Jurkat, Clone E6-1 (cell line): ENCODE data around the gene NACC2.
A peak's percentile ranks its signal among the peaks of the same experiment; 100 is the strongest.

Source experiments
- DNase-seq: peaks from one replicate; pipeline ENCODE4 v3.0.0-alpha.2; 2011; ENCODE audit warnings: low read depth, low spot score
- H3K4me3 ChIP-seq: 2 replicates; pipeline ENCODE4 v1.5.1; 2011; ENCODE audit warnings: mild to moderate bottlenecking, low read length, control low read depth, moderate library complexity

NACC2 gene

DNA sequence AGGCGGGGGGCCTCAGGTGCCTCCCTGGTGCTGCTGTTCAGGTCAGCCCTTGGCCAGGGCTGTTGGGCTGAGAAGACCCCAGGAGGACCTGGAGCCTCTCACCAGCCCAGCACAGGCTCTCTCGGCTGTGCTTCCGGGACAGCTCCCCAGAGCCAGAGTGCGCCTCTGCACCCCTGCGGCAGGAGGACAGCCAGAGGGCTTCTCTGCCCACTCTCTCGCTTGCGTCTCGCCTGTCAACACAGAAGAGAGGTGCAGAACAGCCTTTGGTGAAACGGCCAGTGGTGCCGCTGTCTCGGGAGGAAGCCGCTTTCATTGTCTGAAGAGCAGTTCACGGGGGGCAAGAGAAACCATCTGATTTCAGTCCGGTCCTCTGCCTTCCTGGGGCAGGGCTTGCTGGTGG lies 3.8 kb upstream of the NACC2 start:
- no peak overlapping the region for H3K4me3 ChIP-seq
- no peak for DNase-seq

DNA sequence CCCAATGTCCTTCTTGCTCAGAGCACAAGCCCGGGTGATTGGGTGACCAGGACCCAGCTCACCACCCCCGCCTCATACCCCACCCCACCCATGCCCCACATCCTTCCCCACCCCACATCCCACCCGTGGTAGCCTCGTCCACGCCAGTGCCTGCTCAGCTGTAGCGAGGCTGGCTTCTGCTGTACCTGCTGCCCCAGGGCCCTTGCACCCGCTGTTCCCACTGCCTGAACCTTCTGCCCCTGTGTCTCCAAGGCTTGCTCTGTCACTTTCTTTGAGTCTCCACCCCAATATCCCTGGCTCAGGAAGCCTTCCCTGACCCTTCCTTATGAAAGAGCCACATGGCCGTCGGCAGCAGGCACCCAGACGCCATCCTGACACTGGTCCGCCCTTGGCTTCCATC lies 3.1 kb upstream of the NACC2 start:
- no peak for DNase-seq
- H3K4me3 ChIP-seq, result no peak overlapping the region

DNA sequence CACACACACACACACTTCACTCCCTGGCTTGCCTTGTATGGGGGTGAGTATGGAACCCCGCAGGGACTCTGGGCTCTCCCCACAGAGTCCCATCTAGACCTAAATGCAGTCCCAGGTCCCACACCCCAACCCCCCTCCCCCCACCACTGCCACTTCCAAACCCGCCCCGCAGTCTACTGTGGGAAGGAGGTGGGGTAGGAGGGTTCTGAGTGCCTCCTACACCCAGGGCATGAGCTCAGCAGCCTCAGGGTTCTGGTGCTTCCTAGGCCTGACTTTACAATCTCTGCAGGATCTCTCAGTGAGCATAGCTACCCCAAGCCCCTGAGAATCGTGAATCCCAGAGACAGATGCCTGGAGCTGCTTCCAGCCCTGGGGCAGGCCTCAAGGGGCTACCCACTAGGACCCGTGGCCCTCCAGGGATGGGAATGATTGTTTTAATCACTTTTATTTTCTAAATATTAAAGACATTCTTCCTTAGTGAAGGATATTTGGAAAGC lies 1.5 kb upstream of the NACC2 start:
- no peak for DNase-seq
- no peak overlapping the region for H3K4me3 ChIP-seq

DNA sequence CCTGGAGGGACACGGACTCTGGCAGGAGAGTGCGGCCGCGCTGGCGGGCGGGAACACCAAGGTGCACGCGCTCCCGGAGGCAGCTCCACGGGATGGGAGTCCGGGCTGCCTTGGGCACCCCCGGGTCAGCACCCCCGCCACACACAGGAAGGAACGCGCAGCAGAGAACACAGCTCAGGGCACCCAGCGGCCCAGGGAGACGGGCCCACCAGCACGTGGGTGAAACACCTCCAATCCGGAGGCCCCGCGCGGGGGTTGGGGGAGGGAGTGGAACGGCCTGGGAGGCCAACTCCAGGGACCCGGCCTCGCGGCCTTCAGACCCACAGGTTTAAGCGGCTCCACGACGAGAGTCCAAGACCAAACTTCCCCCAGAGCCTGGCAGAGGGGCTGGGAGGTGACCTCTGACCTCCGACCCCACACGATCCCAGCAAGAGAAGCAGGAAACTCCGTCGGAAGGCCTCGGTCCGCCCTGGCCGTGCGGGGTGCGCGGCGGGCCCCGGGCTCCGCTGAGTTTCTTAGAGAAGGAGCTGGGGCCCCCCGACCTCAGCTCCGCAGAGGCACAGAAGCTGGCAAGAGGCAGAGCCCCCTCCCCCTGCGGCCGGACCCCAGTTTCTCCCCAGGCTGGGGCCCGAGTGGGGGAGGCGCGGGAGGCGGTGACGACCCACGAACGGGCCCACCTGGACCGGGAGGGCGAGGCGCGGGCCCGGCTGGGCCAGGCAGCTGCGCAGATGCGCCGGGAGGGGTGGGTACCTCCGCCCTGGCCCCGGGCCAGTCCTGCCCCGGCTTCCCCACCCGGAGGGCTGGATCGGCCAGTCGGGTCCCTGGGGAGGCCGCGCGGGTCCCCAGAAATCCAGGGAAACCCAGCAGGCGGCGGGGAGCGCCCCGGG lies 851 bp downstream of the NACC2 start:
- DNase-seq, result no peak
- H3K4me3 ChIP-seq, result no peak overlapping the region

DNA sequence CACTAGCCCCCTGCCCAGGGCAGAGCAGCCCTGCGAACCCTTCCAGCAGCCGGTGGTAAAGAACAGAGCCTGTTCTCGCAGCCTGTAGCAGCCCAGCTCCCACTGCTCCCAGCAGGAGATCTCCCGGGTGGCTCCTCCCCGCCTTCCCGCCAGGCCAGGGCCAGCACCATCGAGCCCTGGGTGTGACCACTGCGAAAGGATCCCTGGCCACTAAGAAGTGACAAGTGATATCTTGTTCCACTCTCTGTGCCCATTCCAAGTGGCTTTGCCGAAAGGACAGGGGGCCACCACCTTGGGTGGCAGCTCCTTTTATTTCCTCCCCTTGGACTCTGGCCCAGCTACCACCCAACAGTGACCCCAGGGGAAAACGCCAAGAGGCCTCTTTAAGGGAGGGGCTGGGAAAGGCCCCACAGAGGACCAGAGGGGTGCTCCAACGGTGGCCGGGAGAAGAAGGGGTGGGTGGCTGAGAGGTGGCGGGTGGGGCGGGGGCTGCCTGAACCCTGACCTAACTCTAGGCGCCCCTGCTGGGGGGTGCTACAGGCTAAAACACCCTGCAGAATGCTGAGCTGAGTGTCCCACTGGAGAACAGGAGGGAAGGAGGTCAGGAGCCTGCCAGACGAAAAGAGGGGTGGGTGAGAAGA lies 1.6 kb downstream of the NACC2 start:
- DNase-seq, result no peak

DNA sequence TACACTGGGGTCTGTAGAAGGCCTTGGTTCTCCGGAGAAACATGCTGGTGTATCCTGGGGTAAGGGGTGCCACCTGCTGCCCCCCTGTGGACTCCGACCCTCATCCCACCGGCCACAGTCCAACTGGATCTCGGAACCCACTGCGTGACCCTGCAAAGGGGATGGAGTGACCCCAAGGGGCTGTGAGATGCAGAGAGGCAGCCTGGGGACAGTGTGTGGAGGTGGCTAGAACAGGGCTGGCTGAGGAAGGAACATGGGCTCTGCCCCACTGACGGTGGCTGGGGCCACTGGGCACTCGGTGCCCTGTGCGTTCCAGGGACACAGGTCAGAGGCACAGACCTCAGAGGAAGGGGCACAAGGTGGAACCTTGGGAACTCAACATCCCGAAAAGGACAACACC lies 2.3 kb downstream of the NACC2 start:
- no peak overlapping the region for H3K4me3 ChIP-seq
- no peak for DNase-seq

More for the DNA sequence above, 1.6 kb downstream of the NACC2 start:
- no peak overlapping the region for H3K4me3 ChIP-seq

DNA sequence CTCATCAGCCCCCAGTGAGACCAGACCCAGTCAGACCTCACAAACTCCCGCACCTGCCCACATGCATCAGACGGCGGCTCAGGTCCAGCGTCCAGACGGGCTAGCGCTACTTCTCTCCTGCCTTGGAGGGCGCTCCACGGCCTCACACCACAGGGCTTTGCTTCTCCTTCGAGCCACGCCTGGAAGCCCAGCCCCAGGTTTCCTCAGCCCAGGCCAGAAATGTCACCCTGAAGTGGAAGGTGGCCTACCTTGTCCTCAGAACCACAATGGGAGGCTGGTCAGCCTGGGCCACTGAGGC lies 2.8 kb downstream of the NACC2 start:
- DNase-seq, result no peak
- no peak overlapping the region for H3K4me3 ChIP-seq

DNA sequence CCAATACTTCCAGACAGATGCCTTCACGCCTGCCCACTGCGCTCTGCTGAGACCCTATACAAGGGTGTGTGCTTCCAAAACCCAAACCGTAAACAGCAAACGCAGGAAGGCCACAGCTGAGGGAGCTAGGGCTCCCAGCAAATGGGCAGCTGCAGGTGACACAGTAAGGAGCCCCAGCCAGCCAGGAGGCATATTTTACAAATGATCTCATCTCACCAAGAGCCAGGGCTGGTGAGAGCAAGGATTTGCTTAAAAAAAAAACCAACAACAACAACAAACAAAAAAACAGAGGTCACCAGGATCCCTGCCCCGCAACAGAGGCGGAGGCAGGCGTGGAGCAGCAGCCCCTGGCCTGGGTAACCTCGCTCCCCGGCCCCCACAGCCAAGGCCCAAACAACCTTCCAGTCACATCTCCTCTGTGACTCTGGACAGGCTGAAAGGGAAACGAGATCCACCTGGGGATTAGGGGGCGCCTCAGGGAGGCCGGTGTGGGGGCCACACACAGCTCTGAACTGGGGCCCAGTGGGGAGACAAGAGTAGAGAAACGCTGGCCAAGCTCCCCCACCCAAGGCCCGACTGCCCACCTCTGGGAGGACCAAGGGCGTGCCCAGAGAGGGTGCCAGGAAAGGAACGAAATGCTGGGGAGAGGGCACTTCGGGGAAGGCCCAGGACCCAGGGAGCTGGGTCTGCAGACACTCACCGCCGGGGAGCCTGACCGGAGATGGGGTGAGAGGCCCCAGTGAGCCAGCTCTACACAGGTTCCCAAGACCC lies 3.3 kb downstream of the NACC2 start:
- no peak overlapping the region for H3K4me3 ChIP-seq
- no peak for DNase-seq

DNA sequence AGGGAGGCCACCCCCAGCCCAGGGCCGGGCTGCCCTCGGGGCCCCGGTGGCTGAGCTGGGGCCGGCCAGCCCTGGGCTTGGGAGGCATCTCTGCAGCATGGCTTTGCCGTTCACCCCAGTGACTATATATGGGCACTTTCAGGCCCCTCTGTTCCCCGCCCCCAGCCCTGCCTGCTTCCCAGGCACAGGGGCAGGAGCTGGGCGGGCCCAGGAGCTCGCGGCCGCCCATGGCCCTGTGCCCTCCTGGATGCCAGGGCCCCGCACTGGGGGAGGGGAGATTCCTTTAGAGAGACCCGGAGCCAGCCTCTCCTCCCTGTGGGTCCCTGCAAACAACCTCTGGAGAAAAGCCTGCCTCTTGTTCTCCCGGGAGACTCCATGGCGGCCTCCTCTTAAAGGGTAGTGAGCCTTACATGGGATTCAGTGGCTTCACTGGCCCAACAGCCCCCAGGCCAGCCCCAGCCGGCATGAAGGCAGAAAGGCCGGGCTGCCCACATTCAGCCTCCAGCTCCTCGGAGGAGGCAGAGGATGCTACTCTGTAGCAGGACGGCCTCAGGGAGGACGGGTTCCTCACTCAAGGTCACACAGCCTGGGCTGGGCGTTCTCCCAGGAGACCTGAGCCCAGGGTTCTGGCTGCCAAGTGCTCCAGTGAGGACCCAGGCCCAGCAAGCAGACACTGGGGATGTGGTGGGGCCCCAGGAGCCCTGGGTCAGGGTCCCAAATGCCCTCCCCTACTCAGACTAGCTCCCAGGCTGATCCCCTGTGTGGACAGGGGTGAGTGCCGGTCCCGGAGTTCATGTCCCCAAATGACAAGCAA lies 4.1 kb downstream of the NACC2 start:
- no peak overlapping the region for H3K4me3 ChIP-seq
- no peak for DNase-seq

DNA sequence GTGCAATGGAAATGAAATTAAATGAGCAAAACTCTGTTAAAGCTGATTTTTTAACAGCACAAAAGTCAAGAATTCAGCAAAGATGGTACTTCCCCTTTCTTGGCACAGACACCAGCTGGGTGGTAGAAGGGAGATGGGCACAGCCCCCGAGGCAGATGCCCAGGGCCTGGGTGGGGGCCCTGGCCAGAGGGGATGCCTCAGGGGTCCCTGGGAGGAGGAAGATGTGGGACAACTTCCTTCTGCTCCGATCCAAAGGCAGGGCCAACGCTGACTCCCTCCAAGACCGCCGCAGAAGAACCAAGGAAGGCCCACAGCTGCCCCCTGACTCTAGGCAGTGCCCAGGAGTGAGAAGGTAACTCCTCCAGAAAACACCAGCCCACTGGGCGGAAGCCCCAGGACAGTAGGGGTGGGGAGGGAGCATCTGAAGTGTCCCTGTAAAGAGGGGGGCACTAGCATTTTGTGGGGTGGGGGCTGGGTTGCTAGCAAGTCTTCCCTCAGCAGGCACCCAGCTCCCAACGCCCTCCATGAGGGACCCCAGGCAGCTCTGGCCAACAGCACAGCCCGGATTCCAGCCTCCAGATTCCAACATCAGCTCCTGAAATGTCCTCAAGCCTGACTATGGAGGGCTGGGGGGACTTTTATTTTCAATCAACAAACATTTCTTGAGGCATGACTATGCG lies 4.9 kb downstream of the NACC2 start:
- H3K4me3 ChIP-seq, result no peak overlapping the region
- no peak for DNase-seq

DNA sequence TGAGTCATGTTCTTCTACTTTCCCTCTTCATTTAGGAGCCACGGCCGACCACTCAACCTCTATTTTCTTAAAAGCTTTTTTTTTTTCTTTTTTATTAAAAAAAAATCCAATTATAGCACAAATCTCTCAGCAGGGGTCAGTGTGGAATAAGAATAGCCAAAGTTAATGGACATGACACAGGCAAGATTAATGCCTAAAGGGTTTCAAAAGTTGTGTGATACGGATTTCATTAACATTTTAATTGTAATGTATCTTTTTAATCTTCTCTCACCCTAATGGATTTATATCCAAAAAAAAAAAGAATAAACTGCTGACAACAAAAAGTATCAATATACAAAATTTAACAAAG lies 5.4 kb downstream of the NACC2 start:
- H3K4me3 ChIP-seq, result no peak overlapping the region
- DNase-seq, result peak; percentile 32

DNA sequence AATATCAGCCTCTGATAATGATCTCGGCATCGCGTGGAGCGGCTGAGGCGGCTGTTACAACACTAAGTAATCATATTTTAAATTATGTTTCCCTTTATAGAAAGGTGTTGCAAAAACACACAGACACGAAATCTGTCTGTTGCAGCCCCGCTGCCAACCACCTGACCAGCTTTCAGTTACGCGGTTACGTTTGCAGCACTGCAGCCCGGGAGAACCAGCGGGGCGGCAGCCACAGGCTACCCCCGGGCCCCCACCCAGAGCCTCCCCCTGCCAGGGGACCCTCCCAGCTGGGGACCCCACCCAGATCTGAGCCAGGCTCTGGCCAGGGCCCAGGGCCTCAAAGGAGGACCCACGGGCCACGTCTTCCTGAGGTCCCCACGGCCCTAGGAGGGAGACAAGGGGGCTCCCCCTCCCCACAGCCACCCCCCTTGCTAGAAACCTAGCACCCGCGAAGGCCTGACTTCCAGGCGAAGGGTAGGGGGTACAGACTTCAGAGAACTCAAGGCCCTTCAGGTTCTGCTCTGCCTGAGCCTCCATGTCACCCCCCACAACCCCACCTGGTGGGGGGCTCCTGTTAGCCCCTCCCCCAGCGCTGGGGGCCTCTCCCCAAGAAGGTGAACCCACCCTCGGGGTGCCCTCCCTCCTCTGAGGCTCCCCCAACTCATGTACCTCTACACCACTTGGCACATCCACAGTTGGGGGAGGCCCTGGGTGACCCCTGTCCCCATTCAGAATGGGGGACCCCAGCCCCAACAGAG lies 6.0 kb downstream of the NACC2 start:
- peak overlapping the region; percentile 15 for H3K4me3 ChIP-seq
- DNase-seq, result peak; percentile 39

DNA sequence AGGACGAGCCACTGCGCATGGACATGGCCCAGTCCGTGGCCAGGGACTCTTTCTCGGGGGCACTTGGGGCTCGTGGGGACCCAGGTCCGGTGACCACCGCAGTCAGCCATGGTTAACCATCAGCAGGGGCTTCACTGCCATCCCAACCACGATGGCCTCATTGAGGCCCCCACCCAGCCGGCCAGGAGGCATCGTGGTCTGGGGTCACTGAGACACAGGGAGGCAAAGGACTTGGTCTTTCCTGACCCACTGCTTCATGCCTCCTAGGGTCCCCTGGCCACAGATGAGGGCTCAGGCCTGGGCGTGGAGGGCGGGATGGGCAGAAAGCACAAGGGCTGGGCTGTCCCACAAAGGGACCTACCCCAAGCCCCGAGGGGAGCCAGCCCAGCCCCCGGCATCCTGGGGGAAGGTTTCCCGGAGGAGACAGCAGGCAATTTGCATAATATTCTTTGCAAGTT lies 6.6 kb downstream of the NACC2 start:
- H3K4me3 ChIP-seq, result no peak overlapping the region
- no peak for DNase-seq

DNA sequence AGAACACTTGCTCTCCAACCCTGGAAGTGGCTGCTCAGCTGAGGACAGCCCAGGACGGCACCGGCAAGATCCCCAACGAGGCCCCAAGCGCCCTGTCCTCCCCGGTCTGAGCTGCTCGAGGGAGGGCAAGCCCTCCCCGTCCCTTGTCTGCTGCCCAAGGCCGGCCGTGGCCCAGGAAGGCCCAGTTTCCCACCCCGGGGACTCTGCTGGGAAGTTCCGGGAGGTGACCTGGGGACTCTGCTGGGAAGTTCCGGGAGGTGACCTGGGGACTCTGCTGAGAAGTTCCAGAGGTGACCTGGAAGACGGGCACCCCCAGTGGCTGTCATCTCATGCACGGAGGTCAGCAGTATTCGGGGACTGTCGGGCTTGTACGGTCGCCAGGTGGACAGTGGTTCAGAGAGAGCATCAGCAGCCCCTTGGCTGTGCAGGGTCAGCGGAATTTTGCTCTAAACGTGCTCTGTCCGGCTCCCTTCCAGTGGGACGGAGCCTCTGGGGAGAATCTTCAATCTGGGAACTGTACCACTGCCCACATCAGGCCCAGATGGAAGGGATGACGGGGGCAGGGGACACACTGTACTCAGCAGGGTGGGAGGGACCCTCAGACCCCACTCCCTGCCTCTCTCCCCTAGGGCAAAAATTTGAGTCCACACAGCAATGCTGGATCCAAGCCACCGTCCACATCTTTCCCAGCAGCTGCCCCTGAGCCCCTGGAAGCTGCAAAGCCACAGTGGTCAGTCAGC lies 7.2 kb downstream of the NACC2 start:
- no peak overlapping the region for H3K4me3 ChIP-seq
- no peak for DNase-seq

DNA sequence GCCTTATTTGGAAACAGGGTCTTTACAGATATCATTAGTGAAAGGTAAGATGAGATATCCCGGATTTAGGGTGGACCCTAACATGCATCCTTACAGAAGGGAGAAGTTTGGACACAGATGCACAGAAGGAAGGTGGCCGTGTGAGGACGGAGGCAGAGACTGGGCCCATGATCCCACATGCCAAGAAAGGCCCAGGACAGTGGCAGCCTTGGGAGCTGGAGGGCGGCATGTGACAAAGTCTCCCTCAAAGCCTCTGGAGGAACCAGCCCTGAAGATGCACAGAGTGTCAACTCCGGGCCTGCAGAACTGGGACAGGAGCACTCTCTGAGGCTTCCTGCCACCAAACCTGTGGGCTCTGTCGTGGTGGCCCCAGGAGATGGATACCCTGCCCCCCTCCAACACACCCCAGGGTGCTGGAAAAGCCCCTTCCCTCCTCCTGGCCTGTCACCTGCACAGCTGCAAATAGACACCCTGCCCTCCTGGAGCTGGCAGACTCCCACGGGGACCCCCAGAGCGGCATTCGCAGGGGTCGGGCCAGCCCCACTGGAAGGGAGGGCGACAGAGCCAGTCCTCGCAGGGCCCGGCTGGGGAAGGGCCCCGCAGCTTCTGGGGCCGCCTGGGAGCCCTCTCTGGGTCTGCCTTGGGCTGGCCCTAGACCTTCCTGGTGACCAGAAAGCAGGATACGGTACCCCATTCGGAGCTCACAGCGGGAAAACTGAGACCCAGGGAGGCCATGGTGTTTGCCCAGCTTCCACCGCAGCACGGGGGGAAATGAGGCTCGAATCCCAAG lies 7.9 kb downstream of the NACC2 start:
- DNase-seq, result no peak
- H3K4me3 ChIP-seq, result no peak overlapping the region

DNA sequence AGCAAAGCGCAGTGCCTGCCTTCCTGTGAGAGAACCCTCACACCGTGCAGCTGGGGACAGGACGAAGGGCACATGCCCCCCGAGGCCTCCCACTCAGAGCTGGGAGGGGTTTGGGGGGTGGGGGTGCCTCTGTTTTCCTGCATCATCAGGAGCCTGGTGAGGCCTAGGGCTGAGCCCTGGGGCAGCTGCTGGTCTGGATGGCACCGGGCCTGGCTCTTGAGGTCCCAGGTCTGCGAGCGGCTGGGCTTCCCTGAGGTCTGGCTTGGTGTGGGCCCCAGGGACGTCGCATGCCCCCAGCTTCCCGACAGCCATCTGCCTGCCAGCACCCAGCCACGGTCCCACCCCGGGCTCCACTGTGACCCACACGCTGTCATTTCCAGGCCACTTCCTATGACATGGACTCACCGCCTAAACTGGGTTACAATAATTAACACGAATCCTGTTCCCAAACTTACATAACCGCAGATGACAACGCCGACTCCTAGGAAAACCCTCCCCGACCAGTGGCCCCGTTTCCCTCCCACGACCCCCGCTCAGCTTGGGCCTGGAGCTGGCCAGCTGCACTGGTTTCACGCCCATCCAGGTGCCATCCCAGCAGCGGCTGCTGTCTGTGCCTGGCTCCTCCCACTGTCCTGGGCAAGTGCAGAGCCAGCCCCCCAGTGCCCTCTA lies 8.7 kb downstream of the NACC2 start:
- DNase-seq, result no peak
- H3K4me3 ChIP-seq, result no peak overlapping the region
